ENCODE results near the gene DLG2.

The DLG2 gene

GRCh38 chr11:84671325-84671999 is 955.7 kb downstream of the DLG2 start:
- DNase-seq (ENCODE audit: low read depth), result no peak
- TF ChIP-seq CTCF (IDR thresholded peaks at IDR 0.05; ENCODE audit: low read length, missing control alignments), result no peak
- H3K4me3 ChIP-seq (replicated peaks; ENCODE audit: low read depth, low read length), result no peak overlapping the region

GRCh38 chr11:84663731-84664130 is 963.4 kb downstream of the DLG2 start:
- no peak overlapping the region for H3K4me3 ChIP-seq (replicated peaks; ENCODE audit: low read depth, low read length)
- TF ChIP-seq CTCF (IDR thresholded peaks at IDR 0.05; ENCODE audit: low read length, missing control alignments), result no peak
- no peak for DNase-seq (ENCODE audit: low read depth)

- no peak for TF ChIP-seq CTCF (IDR thresholded peaks at IDR 0.05; ENCODE audit: low read length, missing control alignments)
- DNase-seq (ENCODE audit: low read depth), result no peak
These were observed 966.7 kb downstream of the DLG2 start for GRCh38 chr11:84660257-84660977.

GRCh38 chr11:84655712-84656111 is 971.4 kb downstream of the DLG2 start:
- H3K4me3 ChIP-seq (replicated peaks; ENCODE audit: low read depth, low read length), result no peak overlapping the region
- no peak for TF ChIP-seq CTCF (IDR thresholded peaks at IDR 0.05; ENCODE audit: low read length, missing control alignments)

More at GRCh38 chr11:84660257-84660977, 966.7 kb downstream of the DLG2 start:
- H3K4me3 ChIP-seq (replicated peaks; ENCODE audit: low read depth, low read length), result no peak overlapping the region

GRCh38 chr11:84648471-84648870 is 978.7 kb downstream of the DLG2 start:
- H3K4me3 ChIP-seq (replicated peaks; ENCODE audit: low read depth, low read length), result no peak overlapping the region
- DNase-seq (ENCODE audit: low read depth), result no peak
- no peak for TF ChIP-seq CTCF (IDR thresholded peaks at IDR 0.05; ENCODE audit: low read length, missing control alignments)

More at GRCh38 chr11:84655712-84656111, 971.4 kb downstream of the DLG2 start:
- DNase-seq (ENCODE audit: low read depth), result no peak

GRCh38 chr11:84645988-84646694 is 981.0 kb downstream of the DLG2 start:
- H3K4me3 ChIP-seq (replicated peaks; ENCODE audit: low read depth, low read length), result no peak overlapping the region
- TF ChIP-seq CTCF (IDR thresholded peaks at IDR 0.05; ENCODE audit: low read length, missing control alignments), result no peak
- DNase-seq (ENCODE audit: low read depth), result no peak
